Measurements from ENCODE around the gene GLIPR1L1.
"Not testable (repeated sequence)": the region's sequence is repeated elsewhere in the genome, so short reads cannot be mapped to it uniquely, and the experiment has no call there.

GLIPR1L1 gene

GRCh38 chr12:75334384-75335030, at the start of gene GLIPR1L1:
TSS of gene GLIPR1L1 (plus strand) at chr12:75334670. CDS start at chr12:75334729, 59 bp downstream.
- DNase-seq = peak; percentile 66

- DNase-seq = no peak
These were observed 45.6 kb upstream of the GLIPR1L1 start for GRCh38 chr12:75288860-75289259.

- peak; percentile 25 for DNase-seq
These were observed 44.7 kb upstream of the GLIPR1L1 start for GRCh38 chr12:75289753-75290152.

GRCh38 chr12:75291014-75291413, 43.5 kb upstream of the GLIPR1L1 start:
- no peak for DNase-seq

GRCh38 chr12:75294336-75294735, 40.1 kb upstream of the GLIPR1L1 start:
- DNase-seq = peak; percentile 77

GRCh38 chr12:75294797-75295196, 39.7 kb upstream of the GLIPR1L1 start:
- DNase-seq = peak; percentile 67

- DNase-seq = no peak
These were observed 32.2 kb upstream of the GLIPR1L1 start for GRCh38 chr12:75302225-75302624.

- DNase-seq = no peak
These were observed 31.7 kb upstream of the GLIPR1L1 start for GRCh38 chr12:75302781-75303180.

- DNase-seq = no peak
These were observed 28.8 kb upstream of the GLIPR1L1 start for GRCh38 chr12:75305412-75306332.

- DNase-seq = no peak
These were observed 26.2 kb upstream of the GLIPR1L1 start for GRCh38 chr12:75308279-75308678.

GRCh38 chr12:75311369-75311768, 23.1 kb upstream of the GLIPR1L1 start:
- DNase-seq = no peak

GRCh38 chr12:75315518-75315917, 19.0 kb upstream of the GLIPR1L1 start:
- DNase-seq = no peak

- no peak for DNase-seq
These were observed 16.7 kb upstream of the GLIPR1L1 start for GRCh38 chr12:75317784-75318183.

- DNase-seq = no peak
These were observed 12.0 kb upstream of the GLIPR1L1 start for GRCh38 chr12:75322464-75322863.

GRCh38 chr12:75323663-75324062, 10.8 kb upstream of the GLIPR1L1 start:
- no peak for DNase-seq

- DNase-seq = no peak
These were observed 6.8 kb upstream of the GLIPR1L1 start for GRCh38 chr12:75327642-75328041.

GRCh38 chr12:75329918-75330826, 4.3 kb upstream of the GLIPR1L1 start, which contains the start of gene CAPS2:
TSS of gene CAPS2 (minus strand) at chr12:75330324. CDS start at chr12:75326498, 3,826 bp downstream.
- DNase-seq = peak; percentile 91

GRCh38 chr12:75337905-75338304, 3.4 kb downstream of the GLIPR1L1 start:
- no peak for DNase-seq

- DNase-seq = no peak
These were observed 7.4 kb downstream of the GLIPR1L1 start for GRCh38 chr12:75341873-75342272.

GRCh38 chr12:75345531-75345930, 11.1 kb downstream of the GLIPR1L1 start:
- no peak for DNase-seq

- DNase-seq = not testable (repeated sequence)
These were observed 11.7 kb downstream of the GLIPR1L1 start for GRCh38 chr12:75346215-75346614.

- DNase-seq = no peak
These were observed 15.5 kb downstream of the GLIPR1L1 start for GRCh38 chr12:75349946-75350345.

- no peak for DNase-seq
These were observed 15.9 kb downstream of the GLIPR1L1 start for GRCh38 chr12:75350413-75350812.
